Choroid plexus epithelial cell (primary cell): ENCODE results near the gene PDE9A.

Experiments
- DNase-seq: peaks from one replicate; pipeline ENCODE4 v3.0.0-alpha.2; 2010; ENCODE audit warnings: low read depth
- H3K4me3 ChIP-seq: 2 replicates; pipeline ENCODE4 v1.5.1; 2011; ENCODE audit warnings: low read depth, mild to moderate bottlenecking, control low read depth, low read length, moderate library complexity
- CTCF ChIP-seq: conservative IDR thresholded peaks from 2 replicates; pipeline ENCODE4 v1.5.1; 2011; ENCODE audit warnings: low read depth, mild to moderate bottlenecking, control low read depth, inconsistent platforms, low read length, moderate library complexity

Gene PDE9A

GRCh38 chr21:42653231-42654061 lies at the start of gene PDE9A:
Gene PDE9A (plus strand): TSS chr21:42653621. CDS start chr21:42653815, 194 bp downstream.
- no peak within 1 kb of the TSS for H3K4me3 ChIP-seq
- TF ChIP-seq CTCF: no peak
- no peak for DNase-seq

GRCh38 chr21:42607102-42607501 lies 46.3 kb upstream of the PDE9A start:
- TF ChIP-seq CTCF: no peak
- H3K4me3 ChIP-seq: no peak overlapping the region
- DNase-seq: no peak

- no peak for TF ChIP-seq CTCF
- no peak for DNase-seq
Measured at GRCh38 chr21:42607525-42608102, 45.8 kb upstream of the PDE9A start.

GRCh38 chr21:42608446-42608845 lies 45.0 kb upstream of the PDE9A start:
- no peak for TF ChIP-seq CTCF
- no peak overlapping the region for H3K4me3 ChIP-seq

More at GRCh38 chr21:42607525-42608102, 45.8 kb upstream of the PDE9A start:
- H3K4me3 ChIP-seq: no peak overlapping the region

GRCh38 chr21:42609811-42610210 lies 43.6 kb upstream of the PDE9A start:
- no peak for TF ChIP-seq CTCF
- no peak for DNase-seq
- no peak overlapping the region for H3K4me3 ChIP-seq

More at GRCh38 chr21:42608446-42608845, 45.0 kb upstream of the PDE9A start:
- no peak for DNase-seq

GRCh38 chr21:42611852-42612251 lies 41.6 kb upstream of the PDE9A start:
- TF ChIP-seq CTCF: no peak
- H3K4me3 ChIP-seq: no peak overlapping the region
- no peak for DNase-seq
